Midbrain (tissue), 1 donor: ENCODE results near the gene RGS3.
A peak's percentile ranks its signal among the peaks of the same experiment; 100 is the strongest.

Experiments used
- DNase-seq: peaks from one replicate; lab custom pipeline; 2025; lab: John Stamatoyannopoulos, UW

RGS3 gene

DNA sequence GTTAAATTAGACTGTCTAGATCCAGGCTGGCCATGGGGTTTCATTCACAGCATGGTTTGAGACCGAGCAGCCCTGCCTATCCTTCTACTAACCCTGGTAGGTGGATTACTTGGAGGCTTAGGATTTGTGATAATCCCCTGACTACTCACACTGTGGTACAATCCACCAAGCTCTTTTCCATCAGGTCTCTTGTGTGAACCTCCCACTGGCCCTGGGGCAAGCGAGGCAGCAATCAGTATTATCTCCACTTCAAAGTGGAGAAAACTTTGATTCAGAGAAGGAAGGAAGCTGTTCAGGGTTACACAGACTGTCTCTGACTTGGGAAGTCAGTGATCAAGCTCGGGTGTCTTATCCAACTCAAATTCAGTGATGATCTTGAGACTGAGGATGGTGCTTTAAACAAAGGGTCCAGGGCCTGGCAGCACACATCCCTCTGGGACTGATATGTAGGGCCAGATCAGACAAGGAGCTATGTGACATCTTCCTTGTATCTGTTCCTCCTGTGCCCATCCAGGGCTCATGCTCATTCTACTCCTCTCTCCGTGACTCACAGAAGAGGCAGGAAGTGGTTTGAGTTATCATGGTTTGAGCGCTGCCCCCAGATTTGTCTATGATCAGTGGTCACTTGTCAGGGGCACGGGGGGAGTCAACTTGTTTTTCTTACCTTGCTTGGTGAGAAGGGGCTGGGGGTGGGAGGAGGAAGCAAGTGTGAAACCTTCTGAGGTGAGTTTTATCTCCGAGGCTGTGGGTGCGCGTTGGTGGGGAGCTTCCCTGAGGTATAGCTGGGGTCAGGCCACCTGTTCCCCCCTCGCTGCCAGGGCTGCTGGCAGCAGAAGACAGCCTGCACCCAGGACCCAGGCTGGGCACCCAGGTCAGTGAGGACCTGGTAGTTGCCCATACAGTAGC, 48.6 kb downstream of the RGS3 start:
- no peak for DNase-seq

DNA sequence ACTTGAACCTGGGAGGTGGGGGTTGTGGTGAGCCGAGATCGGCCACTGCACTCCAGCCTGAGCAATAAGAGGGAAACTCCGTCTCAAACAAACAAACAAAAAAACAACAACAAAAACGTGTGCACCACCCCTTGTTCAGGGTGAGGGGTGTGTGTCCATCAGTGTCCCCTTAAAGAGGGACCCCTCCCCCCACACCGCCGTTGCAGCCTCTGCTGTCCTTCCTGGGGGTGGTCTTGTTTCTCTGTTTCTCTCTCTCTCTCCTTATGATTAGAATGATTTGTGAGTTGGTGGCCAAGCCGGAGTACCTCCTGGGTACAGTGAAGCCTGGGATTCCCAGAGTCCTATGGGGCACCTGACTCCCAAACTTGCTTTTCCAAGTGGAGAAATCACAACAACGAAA, 49.6 kb downstream of the RGS3 start:
- no peak for DNase-seq

- DNase-seq, result no peak
Measured at GRCh38 chr9:113513536-113513935, 50.0 kb downstream of the RGS3 start.

- DNase-seq, result no peak
Measured at GRCh38 chr9:113514061-113514460, 50.5 kb downstream of the RGS3 start.

DNA sequence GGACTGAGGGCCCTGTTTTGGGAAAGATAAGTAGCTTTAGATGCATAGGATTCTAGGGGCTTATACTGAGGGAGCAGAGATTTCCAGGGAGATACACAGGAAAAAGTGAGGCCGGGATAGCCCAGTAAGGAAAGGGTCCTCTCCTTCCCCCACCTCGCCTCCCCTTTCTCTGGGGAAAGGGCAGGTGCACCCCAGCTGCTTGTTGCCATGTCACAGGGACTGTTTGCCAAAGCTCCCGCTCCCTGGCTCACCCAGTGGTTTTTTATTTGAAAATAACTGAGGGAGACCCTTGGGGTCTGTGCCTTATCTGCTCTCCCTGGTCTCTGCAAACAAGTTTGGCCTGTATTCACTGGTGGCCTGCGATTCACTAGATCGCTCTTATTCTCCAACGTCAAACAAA, 51.2 kb downstream of the RGS3 start:
- DNase-seq, result no peak

DNA sequence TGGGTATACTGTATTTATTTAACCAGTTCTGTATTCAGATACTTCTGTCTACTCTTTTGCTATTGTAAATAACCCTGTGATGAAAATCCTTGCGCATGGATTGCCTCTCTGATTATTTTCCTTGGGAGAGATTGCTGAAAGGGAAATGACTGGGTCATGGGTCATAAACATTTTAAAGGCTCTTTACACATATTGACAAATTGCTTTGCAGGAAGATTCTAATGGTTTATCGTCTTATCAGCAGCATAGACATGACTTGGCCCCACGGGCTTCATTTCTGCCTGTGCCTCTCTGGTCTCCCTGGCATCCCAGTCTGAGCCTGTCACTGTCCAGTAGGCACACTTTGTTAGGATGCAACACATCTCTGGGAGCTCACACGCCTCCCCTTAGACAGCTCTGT, 52.3 kb downstream of the RGS3 start:
- DNase-seq, result no peak

DNA sequence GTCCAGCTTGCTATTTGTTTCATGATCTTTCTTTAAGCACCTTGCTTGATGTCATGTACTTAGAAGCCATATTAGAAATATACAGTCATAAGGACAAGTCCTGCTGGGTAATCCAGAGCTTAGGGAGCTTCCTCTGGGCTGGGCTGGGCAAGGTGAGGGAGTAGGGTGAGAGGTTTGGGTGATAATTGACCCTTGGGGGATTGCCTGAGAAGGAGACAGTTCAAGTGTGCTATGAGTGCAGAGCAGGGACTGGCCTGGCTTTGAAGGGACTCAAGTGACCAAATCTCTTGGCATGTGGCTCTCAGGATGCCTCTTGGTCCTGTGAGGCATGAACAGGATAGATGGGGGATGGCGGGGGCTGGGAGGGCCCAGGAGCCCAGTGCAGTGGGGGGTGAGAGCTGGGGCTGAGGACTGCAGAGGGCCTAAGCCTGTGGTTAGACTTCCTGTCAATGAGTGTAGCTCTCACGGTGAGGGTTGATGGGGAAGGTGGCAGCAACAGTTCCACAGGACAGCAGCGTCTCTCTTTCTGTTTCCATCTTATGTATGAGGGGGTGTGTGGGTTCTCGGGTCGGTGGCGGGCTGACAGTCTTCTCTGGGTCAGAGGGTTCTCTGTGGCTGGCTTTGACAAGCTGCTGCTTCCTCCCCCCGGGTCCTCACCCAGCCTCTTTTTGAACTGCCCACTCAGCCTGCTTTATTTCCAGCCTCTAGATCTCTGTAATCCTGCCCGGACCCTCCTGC, 53.5 kb downstream of the RGS3 start:
- DNase-seq, result no peak

- no peak for DNase-seq
Measured at GRCh38 chr9:113519426-113520108, 56.0 kb downstream of the RGS3 start.

DNA sequence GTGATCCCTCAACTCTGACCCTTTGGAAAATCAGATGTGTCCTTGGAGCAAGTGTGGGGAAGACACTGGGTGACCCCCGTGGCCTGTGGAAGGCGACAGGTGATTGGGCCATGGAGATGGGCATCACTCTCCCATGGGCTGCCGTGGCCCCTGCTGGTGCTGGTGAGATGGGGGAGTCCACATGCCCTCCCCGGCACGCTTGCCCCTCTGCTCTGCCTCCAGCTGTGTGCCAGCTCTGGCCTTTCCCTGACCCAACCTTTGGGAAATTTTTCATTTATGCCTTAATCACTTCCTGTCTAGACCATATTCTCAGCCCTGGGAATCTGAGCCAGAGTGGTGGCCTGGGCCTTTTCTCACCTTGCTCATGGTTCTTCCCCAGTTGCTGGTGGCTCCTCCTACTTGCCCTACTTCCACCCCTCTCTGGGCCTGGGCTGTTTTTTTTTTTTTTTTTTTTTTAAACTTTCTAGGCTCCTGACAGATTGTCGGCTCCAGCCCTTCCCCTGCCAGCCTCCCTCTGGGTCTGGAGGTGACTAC, 56.6 kb downstream of the RGS3 start:
- DNase-seq, result no peak

GRCh38 chr9:113521693-113522255, 58.2 kb downstream of the RGS3 start:
- no peak for DNase-seq

- no peak for DNase-seq
Measured at GRCh38 chr9:113522419-113522818, 58.9 kb downstream of the RGS3 start.

GRCh38 chr9:113522858-113523257, 59.3 kb downstream of the RGS3 start:
- no peak for DNase-seq

GRCh38 chr9:113523421-113524141, 60.1 kb downstream of the RGS3 start:
- peak; percentile 7 for DNase-seq

GRCh38 chr9:113524468-113524867, 60.9 kb downstream of the RGS3 start:
- no peak for DNase-seq

GRCh38 chr9:113525205-113525604, 61.7 kb downstream of the RGS3 start:
- no peak for DNase-seq

- DNase-seq, result no peak
Measured at GRCh38 chr9:113525831-113526230, 62.3 kb downstream of the RGS3 start.

DNA sequence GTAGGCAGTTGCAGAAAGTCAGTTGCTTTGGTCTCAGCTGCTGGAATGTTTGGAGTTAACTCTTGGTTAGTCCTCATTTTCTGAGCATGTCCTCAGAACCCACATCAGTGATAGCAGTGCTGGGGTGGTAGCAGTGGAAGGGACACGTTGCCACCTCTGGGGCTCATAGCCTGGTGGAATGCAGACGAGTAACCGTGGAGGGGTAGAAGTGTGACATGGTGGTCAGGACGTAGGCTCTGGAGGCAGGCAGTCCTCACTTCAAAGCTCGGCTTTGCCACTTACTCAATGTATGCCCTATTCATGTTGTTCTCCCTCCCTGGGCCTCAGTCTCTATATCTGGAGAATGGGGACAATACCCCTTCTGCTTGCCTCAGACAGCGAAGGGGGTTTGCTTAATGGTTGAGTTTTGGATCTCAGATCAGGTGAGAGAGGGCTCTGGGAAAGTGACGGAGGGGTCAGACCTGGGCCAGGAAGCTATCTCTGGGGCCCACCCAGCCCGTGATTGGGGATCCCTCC, 62.8 kb downstream of the RGS3 start:
- no peak for DNase-seq

DNA sequence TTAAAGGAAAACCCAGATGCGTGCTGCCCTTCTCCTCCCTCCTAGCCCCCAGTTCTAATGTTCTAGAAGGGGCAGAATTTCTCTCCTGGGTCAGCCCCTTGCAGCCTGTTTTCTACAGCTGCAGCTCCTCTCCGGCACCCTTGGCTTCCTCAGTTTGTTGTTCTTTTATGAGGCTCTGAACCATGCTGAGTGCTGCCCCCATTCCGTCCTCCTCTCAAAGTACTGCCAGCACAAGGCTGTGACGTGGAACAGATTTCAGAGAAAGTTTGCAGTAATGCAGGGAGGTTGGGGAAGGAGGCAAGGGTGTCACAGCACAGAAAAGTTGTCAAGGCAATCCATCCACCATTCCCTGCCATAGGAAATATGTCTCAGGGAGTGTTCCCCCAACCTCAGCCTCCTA, 63.3 kb downstream of the RGS3 start:
- no peak for DNase-seq

GRCh38 chr9:113528088-113528487, 64.6 kb downstream of the RGS3 start:
- DNase-seq, result no peak

DNA sequence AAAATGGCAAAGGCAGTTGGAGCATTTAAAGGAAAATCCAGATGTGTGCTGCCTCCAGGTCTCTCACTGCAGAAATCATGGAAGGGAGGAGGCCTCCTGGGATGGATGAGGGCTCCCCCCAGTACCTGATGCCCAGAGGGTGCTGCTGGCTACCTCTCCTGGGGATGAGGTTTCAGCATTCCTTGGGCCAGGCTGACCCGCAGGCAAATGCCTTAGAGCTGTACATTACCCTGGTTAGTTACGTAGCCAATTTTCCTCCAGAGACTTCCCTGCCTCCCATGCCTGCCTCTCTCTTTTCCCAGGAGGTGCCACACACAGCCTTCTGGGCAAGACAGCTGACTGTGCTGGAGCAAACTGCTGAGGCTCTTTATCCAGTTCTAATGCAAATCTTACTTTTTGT, 65.3 kb downstream of the RGS3 start:
- no peak for DNase-seq

GRCh38 chr9:113529336-113530009, 65.9 kb downstream of the RGS3 start:
- no peak for DNase-seq
